NCI-H226 (cell line): ENCODE measurements around the gene SNAP91.
"Not testable (repeated sequence)": the region's sequence is repeated elsewhere in the genome, so short reads cannot be mapped to it uniquely, and the experiment has no call there.

Experiments
- DNase-seq: peaks from one replicate; pipeline ENCODE4 v3.0.0-alpha.2; 2015

Gene SNAP91

GRCh38 chr6:83629908-83630307, 79.0 kb downstream of the SNAP91 start:
- DNase-seq = not testable (repeated sequence)

GRCh38 chr6:83615025-83615999, 93.6 kb downstream of the SNAP91 start:
- peak; percentile 4 for DNase-seq

- peak; percentile 67 for DNase-seq
Observed at GRCh38 chr6:83613378-83613777, 95.5 kb downstream of the SNAP91 start.

- DNase-seq = no peak
Observed at GRCh38 chr6:83609248-83609647, 99.7 kb downstream of the SNAP91 start.

- DNase-seq = no peak
Observed at GRCh38 chr6:83605517-83605916, 103.4 kb downstream of the SNAP91 start.

GRCh38 chr6:83603551-83603950, 105.3 kb downstream of the SNAP91 start:
- no peak for DNase-seq

- no peak for DNase-seq
Observed at GRCh38 chr6:83601119-83601518, 107.8 kb downstream of the SNAP91 start.

- DNase-seq = no peak
Observed at GRCh38 chr6:83600459-83600858, 108.4 kb downstream of the SNAP91 start.

- DNase-seq = no peak
Observed at GRCh38 chr6:83597511-83597910, 111.4 kb downstream of the SNAP91 start.

- no peak for DNase-seq
Observed at GRCh38 chr6:83597051-83597450, 111.8 kb downstream of the SNAP91 start.

GRCh38 chr6:83594941-83595340, 114.0 kb downstream of the SNAP91 start:
- DNase-seq = no peak

- no peak for DNase-seq
Observed at GRCh38 chr6:83593395-83593785, 115.5 kb downstream of the SNAP91 start.

- peak; percentile 6 for DNase-seq
Observed at GRCh38 chr6:83592770-83593394, 116.0 kb downstream of the SNAP91 start.

- DNase-seq = no peak
Observed at GRCh38 chr6:83590416-83590815, 118.5 kb downstream of the SNAP91 start.

GRCh38 chr6:83589076-83589475, 119.8 kb downstream of the SNAP91 start:
- no peak for DNase-seq

- DNase-seq = no peak
Observed at GRCh38 chr6:83578057-83578456, 130.8 kb downstream of the SNAP91 start.

GRCh38 chr6:83574783-83575182, 134.1 kb downstream of the SNAP91 start:
- no peak for DNase-seq

- DNase-seq = not testable (repeated sequence)
Observed at GRCh38 chr6:83571663-83572185, 137.2 kb downstream of the SNAP91 start.

- no peak for DNase-seq
Observed at GRCh38 chr6:83558975-83559374, 149.9 kb downstream of the SNAP91 start.

GRCh38 chr6:83556871-83557270, 152.0 kb downstream of the SNAP91 start:
- no peak for DNase-seq

GRCh38 chr6:83551748-83552147, 157.2 kb downstream of the SNAP91 start:
- not testable (repeated sequence) for DNase-seq

- DNase-seq = not testable (repeated sequence)
Observed at GRCh38 chr6:83550482-83550881, 158.4 kb downstream of the SNAP91 start.

- no peak for DNase-seq
Observed at GRCh38 chr6:83546636-83547035, 162.3 kb downstream of the SNAP91 start.

GRCh38 chr6:83539678-83540077, 169.2 kb downstream of the SNAP91 start:
- DNase-seq = no peak
